K562 (cell line): ENCODE measurements around the gene TXN2. TPM values are rescaled to one million over a fixed set of nuclear protein-coding genes. Genes with fewer than 3 reads are reported as not detected.

ENCODE experiments used
- ATF7 ChIP-seq: fragments of 450-650 bp; IDR thresholded peaks from 2 replicates; pipeline ENCODE4 v1.7.1; 2014; ENCODE audit warnings: mild to moderate bottlenecking, moderate library complexity
- BRD4 ChIP-seq: fragments of 200-600 bp; sonication (generic); IDR thresholded peaks from 2 replicates; pipeline ENCODE4 v1.6.1; 2017; ENCODE audit warnings: inconsistent platforms
- CBX8 ChIP-seq: fragments of 200-600 bp; sonication (generic); IDR thresholded peaks from 2 replicates; pipeline ENCODE4 v1.6.1; 2012; ENCODE audit warnings: borderline replicate concordance, mixed run types, low read depth, mild to moderate bottlenecking, moderate library complexity, mixed read lengths, low read length, control low read depth, inconsistent platforms; ENCODE audit not compliant: poor library complexity, severe bottlenecking; ENCODE audit errors: extremely low read depth
- CXXC5 ChIP-seq: fragments of 250-450 bp; sonication (Bioruptor Pico); IDR thresholded peaks from 2 replicates; pipeline ENCODE4 v1.8.0; 2022; ENCODE audit warnings: inconsistent platforms, mild to moderate bottlenecking, moderate library complexity
- KDM1A ChIP-seq, 2 experiments: fragments of 450-650 bp; IDR thresholded peaks; 2 replicates each; pipeline ENCODE4 v1.6.1; 2016; ENCODE audit warnings: mild to moderate bottlenecking in 2 of 2
- NFATC3 ChIP-seq: fragments of 450-650 bp; IDR thresholded peaks from 2 replicates; pipeline ENCODE4 v1.6.1; 2017; ENCODE audit warnings: mild to moderate bottlenecking
- PCBP1 ChIP-seq: fragments of 200-400 bp; formaldehyde crosslinking; IDR thresholded peaks from 2 replicates; pipeline ENCODE4 v1.6.1; 2018; ENCODE audit warnings: mild to moderate bottlenecking, low read depth, low read length; ENCODE audit not compliant: poor library complexity, severe bottlenecking
- RBM14 ChIP-seq: fragments of 200-400 bp; formaldehyde crosslinking; IDR thresholded peaks from 2 replicates; pipeline ENCODE4 v1.6.1; 2018; ENCODE audit warnings: low read depth, mild to moderate bottlenecking, low read length, moderate library complexity, borderline replicate concordance; ENCODE audit not compliant: insufficient read depth
- SAP30 ChIP-seq: fragments of 200-600 bp; sonication (generic); IDR thresholded peaks from 2 replicates; pipeline ENCODE4 v1.6.1; 2012; ENCODE audit warnings: borderline replicate concordance, low read depth, mild to moderate bottlenecking, moderate library complexity, low read length, control low read depth, inconsistent platforms; ENCODE audit not compliant: insufficient read depth, poor library complexity, severe bottlenecking
- TRIM28 ChIP-seq: fragments of 450-650 bp; IDR thresholded peaks from 2 replicates; pipeline ENCODE4 v1.6.1; 2017
- XRCC4 ChIP-seq: IDR thresholded peaks from one replicate; pipeline ENCODE4 v1.6.1; 2011; ENCODE audit not compliant: insufficient read depth, insufficient read length; ENCODE audit errors: extremely low read depth
- ZFP30 ChIP-seq: fragments of 250-450 bp; sonication (Bioruptor Pico); IDR thresholded peaks from 2 replicates; pipeline ENCODE4 v1.8.0; 2022; ENCODE audit warnings: moderate library complexity, mild to moderate bottlenecking, inconsistent platforms, borderline replicate concordance
- ZNF217 ChIP-seq: sonication (generic); formaldehyde crosslinking; IDR thresholded peaks from 2 replicates; pipeline ENCODE4 v1.8.0; 2022; ENCODE audit warnings: mild to moderate bottlenecking, missing genetic modification reagents
- ZNF696 ChIP-seq: fragments of 250-450 bp; sonication (Bioruptor Pico); conservative IDR thresholded peaks from 2 replicates; pipeline ENCODE4 v1.4.0; 2020; ENCODE audit warnings: mild to moderate bottlenecking, moderate library complexity
- polyA plus RNA-seq, 8 experiments: library from polyadenylated mRNA; depleted of rRNA in 4 of 8; stranded (reverse) in 5 of 8; unstranded in 3 of 8; fragments of >200 nt; fragmentation: Nextera tagmentation in 2 of 8; fragmentation: Illumina TruSeq in 1 of 8; extraction: Ambion mirVana in 2 of 8; extraction: Trizol in 1 of 8; gene quantifications; 2 replicates each; pipeline versions ENCODE4 v1.2.1 to v1.2.3, GENCODE V29; 2011 to 2014; ENCODE audit warnings: inconsistent platforms in 1 of 8, missing spikeins in 1 of 8
- total RNA-seq, 7 experiments: library from RNA; depleted of rRNA in 6 of 7; stranded (reverse); fragments of >200 nt in 6 of 7; fragmentation: Illumina TruSeq in 2 of 7; extraction: Trizol in 2 of 7; gene quantifications; 2 replicates each; pipeline versions ENCODE4 v1.2.1 to v1.2.3, GENCODE V29; 2011 to 2021; ENCODE audit warnings: low replicate concordance in 1 of 7
- TF ChIP-seq, protein P1 (sequence below): fragments of 200-800 bp; sonication (Bioruptor generic); IDR thresholded peaks from 2 replicates; pipeline ENCODE4 v1.6.1; 2016; ENCODE audit warnings: missing genetic modification characterization, missing compliant biosample characterization
- TF ChIP-seq, protein P2 (sequence below), 3 experiments: fragments of 200-800 bp in 1 of 3; sonication (Bioruptor generic) in 1 of 3; sonication (generic) in 1 of 3; formaldehyde crosslinking in 1 of 3; IDR thresholded peaks; 2 replicates each; pipeline versions ENCODE4 v1.6.1 to v1.8.0; 2016 to 2022; ENCODE audit warnings: mild to moderate bottlenecking in 2 of 3, missing compliant biosample characterization in 2 of 3, missing genetic modification characterization in 2 of 3, missing genetic modification reagents in 1 of 3
- TF ChIP-seq, protein P3 (sequence below): sonication (generic); IDR thresholded peaks from 2 replicates; pipeline ENCODE4 v1.6.1; 2016
- TF ChIP-seq, protein P4 (sequence below): fragments of 250-450 bp; sonication (Bioruptor Pico); IDR thresholded peaks from 2 replicates; pipeline ENCODE4 v1.8.0; 2021; ENCODE audit warnings: borderline replicate concordance, mild to moderate bottlenecking, moderate library complexity; ENCODE audit not compliant: poor library complexity, severe bottlenecking

The TXN2 gene
- total and polyA plus RNA-seq, 9 of the 15 experiments (the other 6 are each of a cell fraction or from before 2014, with no cell fraction given), result 48.5 to 399 (median 118) TPM

DNA sequence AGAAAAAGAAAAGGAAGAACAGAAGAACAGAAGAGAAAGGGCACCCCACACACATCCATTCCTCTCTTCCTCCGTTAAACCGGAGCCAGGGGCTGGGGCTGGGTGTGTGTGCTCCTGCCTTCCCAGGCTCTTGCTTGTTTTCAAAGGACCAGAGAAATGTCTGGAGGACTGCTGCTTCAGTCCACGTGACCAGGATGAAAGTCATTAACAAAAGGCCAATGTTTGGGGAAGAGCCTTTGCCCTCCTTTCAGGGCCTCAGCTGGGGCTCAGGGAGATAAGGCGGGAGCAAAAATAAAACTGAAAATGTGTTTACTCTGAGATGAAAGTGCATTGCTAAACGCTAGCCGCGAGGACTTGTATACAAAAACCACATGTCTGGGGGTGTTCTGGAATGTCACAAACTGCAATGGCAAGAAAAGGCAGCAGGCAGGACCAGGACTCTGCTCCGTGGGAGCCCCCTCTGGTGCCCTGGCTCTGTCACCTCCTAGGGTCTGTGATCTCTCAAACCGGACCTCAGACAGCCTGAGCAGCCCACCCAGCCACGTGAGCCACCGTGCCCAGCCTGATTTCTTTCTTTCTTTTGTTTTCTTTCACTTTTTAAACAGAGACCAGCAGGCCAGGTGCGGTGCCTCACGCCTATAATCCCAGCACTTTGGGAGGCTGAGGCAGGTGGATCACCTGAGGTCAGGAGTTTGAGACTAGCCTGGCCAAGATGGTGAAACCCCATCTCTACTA, 62.1 kb downstream of the TXN2 start (continued):
- TF ChIP-seq, protein P1, sequence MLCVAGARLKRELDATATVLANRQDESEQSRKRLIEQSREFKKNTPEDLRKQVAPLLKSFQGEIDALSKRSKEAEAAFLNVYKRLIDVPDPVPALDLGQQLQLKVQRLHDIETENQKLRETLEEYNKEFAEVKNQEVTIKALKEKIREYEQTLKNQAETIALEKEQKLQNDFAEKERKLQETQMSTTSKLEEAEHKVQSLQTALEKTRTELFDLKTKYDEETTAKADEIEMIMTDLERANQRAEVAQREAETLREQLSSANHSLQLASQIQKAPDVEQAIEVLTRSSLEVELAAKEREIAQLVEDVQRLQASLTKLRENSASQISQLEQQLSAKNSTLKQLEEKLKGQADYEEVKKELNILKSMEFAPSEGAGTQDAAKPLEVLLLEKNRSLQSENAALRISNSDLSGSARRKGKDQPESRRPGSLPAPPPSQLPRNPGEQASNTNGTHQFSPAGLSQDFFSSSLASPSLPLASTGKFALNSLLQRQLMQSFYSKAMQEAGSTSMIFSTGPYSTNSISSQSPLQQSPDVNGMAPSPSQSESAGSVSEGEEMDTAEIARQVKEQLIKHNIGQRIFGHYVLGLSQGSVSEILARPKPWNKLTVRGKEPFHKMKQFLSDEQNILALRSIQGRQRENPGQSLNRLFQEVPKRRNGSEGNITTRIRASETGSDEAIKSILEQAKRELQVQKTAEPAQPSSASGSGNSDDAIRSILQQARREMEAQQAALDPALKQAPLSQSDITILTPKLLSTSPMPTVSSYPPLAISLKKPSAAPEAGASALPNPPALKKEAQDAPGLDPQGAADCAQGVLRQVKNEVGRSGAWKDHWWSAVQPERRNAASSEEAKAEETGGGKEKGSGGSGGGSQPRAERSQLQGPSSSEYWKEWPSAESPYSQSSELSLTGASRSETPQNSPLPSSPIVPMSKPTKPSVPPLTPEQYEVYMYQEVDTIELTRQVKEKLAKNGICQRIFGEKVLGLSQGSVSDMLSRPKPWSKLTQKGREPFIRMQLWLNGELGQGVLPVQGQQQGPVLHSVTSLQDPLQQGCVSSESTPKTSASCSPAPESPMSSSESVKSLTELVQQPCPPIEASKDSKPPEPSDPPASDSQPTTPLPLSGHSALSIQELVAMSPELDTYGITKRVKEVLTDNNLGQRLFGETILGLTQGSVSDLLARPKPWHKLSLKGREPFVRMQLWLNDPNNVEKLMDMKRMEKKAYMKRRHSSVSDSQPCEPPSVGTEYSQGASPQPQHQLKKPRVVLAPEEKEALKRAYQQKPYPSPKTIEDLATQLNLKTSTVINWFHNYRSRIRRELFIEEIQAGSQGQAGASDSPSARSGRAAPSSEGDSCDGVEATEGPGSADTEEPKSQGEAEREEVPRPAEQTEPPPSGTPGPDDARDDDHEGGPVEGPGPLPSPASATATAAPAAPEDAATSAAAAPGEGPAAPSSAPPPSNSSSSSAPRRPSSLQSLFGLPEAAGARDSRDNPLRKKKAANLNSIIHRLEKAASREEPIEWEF, result no peak
- TF ChIP-seq ATF7 (peak; percentile 50; the same call in 1 of the 2 replicates), ZNF696 (CRISPR knock-in tag) (no peak), ZFP30 (CRISPR knock-in tag) (no peak), KDM1A (IDR thresholded peaks at IDR 0.05) (peak; percentile 62 to 75; a peak in 2 of 4 replicates), BRD4 (no peak), TRIM28 (no peak), XRCC4 (no peak), NFATC3 (no peak), CBX8 (no peak), ZNF217 (CRISPR knock-in tag) (no peak), PCBP1 (no peak), CXXC5 (CRISPR knock-in tag) (no peak; the same call in 1 of the 2 replicates), RBM14 (no peak), SAP30 (no peak)
- TF ChIP-seq, protein P2, sequence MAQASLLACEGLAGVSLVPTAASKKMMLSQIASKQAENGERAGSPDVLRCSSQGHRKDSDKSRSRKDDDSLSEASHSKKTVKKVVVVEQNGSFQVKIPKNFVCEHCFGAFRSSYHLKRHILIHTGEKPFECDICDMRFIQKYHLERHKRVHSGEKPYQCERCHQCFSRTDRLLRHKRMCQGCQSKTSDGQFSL (CRISPR knock-in tag; IDR thresholded peaks at IDR 0.05), result no peak
- TF ChIP-seq, protein P2 (tag; IDR thresholded peaks at IDR 0.05), result no peak
- TF ChIP-seq, protein P3, sequence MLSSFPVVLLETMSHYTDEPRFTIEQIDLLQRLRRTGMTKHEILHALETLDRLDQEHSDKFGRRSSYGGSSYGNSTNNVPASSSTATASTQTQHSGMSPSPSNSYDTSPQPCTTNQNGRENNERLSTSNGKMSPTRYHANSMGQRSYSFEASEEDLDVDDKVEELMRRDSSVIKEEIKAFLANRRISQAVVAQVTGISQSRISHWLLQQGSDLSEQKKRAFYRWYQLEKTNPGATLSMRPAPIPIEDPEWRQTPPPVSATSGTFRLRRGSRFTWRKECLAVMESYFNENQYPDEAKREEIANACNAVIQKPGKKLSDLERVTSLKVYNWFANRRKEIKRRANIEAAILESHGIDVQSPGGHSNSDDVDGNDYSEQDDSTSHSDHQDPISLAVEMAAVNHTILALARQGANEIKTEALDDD, result no peak
- TF ChIP-seq, protein P4, sequence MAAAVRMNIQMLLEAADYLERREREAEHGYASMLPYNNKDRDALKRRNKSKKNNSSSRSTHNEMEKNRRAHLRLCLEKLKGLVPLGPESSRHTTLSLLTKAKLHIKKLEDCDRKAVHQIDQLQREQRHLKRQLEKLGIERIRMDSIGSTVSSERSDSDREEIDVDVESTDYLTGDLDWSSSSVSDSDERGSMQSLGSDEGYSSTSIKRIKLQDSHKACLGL (CRISPR knock-in tag), result no peak
